Suprapubic skin (tissue), 4 donors: ENCODE measurements around the gene TTC22.

ENCODE experiments used
- CTCF ChIP-seq, 2 donors: fragments of 200-600 bp in 1 of 2; fragments of 450-650 bp in 1 of 2; sonication (generic) in 1 of 2; IDR thresholded peaks; one replicate each; pipeline ENCODE4 v1.5.1; 2016 to 2019; ENCODE audit warnings: antibody characterized with exemption in 2 of 2, mild to moderate bottlenecking in 1 of 2, moderate library complexity in 1 of 2
- EP300 ChIP-seq: sonication (generic); formaldehyde crosslinking; IDR thresholded peaks from one replicate; pipeline ENCODE4 v1.6.1; 2017; ENCODE audit warnings: antibody characterized with exemption
- POLR2A ChIP-seq, 2 donors: fragments of 450-650 bp; IDR thresholded peaks; one replicate each; pipeline ENCODE4 v1.6.1; 2017; ENCODE audit warnings: antibody characterized with exemption in 2 of 2, mild to moderate bottlenecking in 2 of 2, moderate library complexity in 2 of 2
- POLR2AphosphoS5 ChIP-seq, 3 donors: sonication (generic); formaldehyde crosslinking; IDR thresholded peaks; one replicate each; pipeline ENCODE4 v1.6.1; 2017; ENCODE audit warnings: antibody characterized with exemption in 3 of 3

- TF ChIP-seq CTCF (IDR thresholded peaks at IDR 0.05) (no peak), POLR2A (IDR thresholded peaks at IDR 0.05) (no peak), EP300 (no peak), POLR2AphosphoS5 (IDR thresholded peaks at IDR 0.05) (no peak)
These were observed 34.8 kb upstream of the TTC22 start for GRCh38 chr1:54835970-54836369.
